GM19099 (cell line): ENCODE data around the gene TMTC4.

Source experiments
- POLR2A ChIP-seq: IDR thresholded peaks from 3 replicates; pipeline ENCODE4 v1.6.1; 2011; ENCODE audit warnings: low read depth; ENCODE audit not compliant: insufficient read length; ENCODE audit errors: extremely low read depth

The TMTC4 gene

GRCh38 chr13:100588331-100589177, 86.0 kb downstream of the TMTC4 start, which contains the start of gene GGACT:
Gene GGACT (minus strand): TSS chr13:100588789. CDS start chr13:100532591, 56,198 bp downstream.
- TF ChIP-seq POLR2A: peak; percentile 74

- TF ChIP-seq POLR2A: no peak
Measured at GRCh38 chr13:100584896-100585295, 89.7 kb downstream of the TMTC4 start.

GRCh38 chr13:100581504-100581903, 93.1 kb downstream of the TMTC4 start:
- no peak for TF ChIP-seq POLR2A

- TF ChIP-seq POLR2A: no peak
Measured at GRCh38 chr13:100581030-100581429, 93.6 kb downstream of the TMTC4 start.

- no peak for TF ChIP-seq POLR2A
Measured at GRCh38 chr13:100580045-100580444, 94.5 kb downstream of the TMTC4 start.

GRCh38 chr13:100573121-100573520, 101.5 kb downstream of the TMTC4 start:
- no peak for TF ChIP-seq POLR2A

GRCh38 chr13:100566543-100566942, 108.1 kb downstream of the TMTC4 start:
- no peak for TF ChIP-seq POLR2A

- no peak for TF ChIP-seq POLR2A
Measured at GRCh38 chr13:100565286-100565685, 109.3 kb downstream of the TMTC4 start.

- TF ChIP-seq POLR2A: no peak
Measured at GRCh38 chr13:100564444-100565223, 110.0 kb downstream of the TMTC4 start.

GRCh38 chr13:100563779-100564178, 110.8 kb downstream of the TMTC4 start:
- no peak for TF ChIP-seq POLR2A

GRCh38 chr13:100561599-100562204, 112.9 kb downstream of the TMTC4 start:
- TF ChIP-seq POLR2A: no peak

- no peak for TF ChIP-seq POLR2A
Measured at GRCh38 chr13:100561158-100561499, 113.5 kb downstream of the TMTC4 start.

- no peak for TF ChIP-seq POLR2A
Measured at GRCh38 chr13:100560498-100561157, 114.0 kb downstream of the TMTC4 start.

- TF ChIP-seq POLR2A: no peak
Measured at GRCh38 chr13:100559886-100560285, 114.7 kb downstream of the TMTC4 start.
